ENCODE data around the gene PBRM1.

- TF ChIP-seq POLR2A (IDR thresholded peaks at IDR 0.05) (no peak), EP300 (IDR thresholded peaks at IDR 0.05; ENCODE audit: low read depth) (no peak), POLR2AphosphoS5 (IDR thresholded peaks at IDR 0.05) (no peak)
- TF ChIP-seq, protein P1, sequence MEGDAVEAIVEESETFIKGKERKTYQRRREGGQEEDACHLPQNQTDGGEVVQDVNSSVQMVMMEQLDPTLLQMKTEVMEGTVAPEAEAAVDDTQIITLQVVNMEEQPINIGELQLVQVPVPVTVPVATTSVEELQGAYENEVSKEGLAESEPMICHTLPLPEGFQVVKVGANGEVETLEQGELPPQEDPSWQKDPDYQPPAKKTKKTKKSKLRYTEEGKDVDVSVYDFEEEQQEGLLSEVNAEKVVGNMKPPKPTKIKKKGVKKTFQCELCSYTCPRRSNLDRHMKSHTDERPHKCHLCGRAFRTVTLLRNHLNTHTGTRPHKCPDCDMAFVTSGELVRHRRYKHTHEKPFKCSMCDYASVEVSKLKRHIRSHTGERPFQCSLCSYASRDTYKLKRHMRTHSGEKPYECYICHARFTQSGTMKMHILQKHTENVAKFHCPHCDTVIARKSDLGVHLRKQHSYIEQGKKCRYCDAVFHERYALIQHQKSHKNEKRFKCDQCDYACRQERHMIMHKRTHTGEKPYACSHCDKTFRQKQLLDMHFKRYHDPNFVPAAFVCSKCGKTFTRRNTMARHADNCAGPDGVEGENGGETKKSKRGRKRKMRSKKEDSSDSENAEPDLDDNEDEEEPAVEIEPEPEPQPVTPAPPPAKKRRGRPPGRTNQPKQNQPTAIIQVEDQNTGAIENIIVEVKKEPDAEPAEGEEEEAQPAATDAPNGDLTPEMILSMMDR (IDR thresholded peaks at IDR 0.05) = no peak
Measured at GRCh38 chr3:52655895-52656294, 29.8 kb downstream of the PBRM1 start.
